CD14-positive monocyte (primary cell): Measurements from ENCODE around the gene MALAT1. TPM values are rescaled to one million over a fixed set of nuclear protein-coding genes. Genes with fewer than 3 reads are reported as not detected.

ENCODE experiments used
- DNase-seq, 3 donors: peaks; one replicate each; pipeline ENCODE4 v3.0.0-alpha.2; 2011 to 2022
- H2AFZ ChIP-seq: 2 replicates; pipeline ENCODE4 v1.6.0; 2012; ENCODE audit warnings: mild to moderate bottlenecking, low read depth, low read length, inconsistent platforms; ENCODE audit not compliant: insufficient read depth, poor library complexity, severe bottlenecking
- H3K27ac ChIP-seq, 2 donors: 1 replicate in 1 of 2; 2 replicates in 1 of 2; pipeline ENCODE4 v1.5.1; 2012 to 2013; ENCODE audit warnings: low read length in 2 of 2, control low read depth in 1 of 2, inconsistent platforms in 1 of 2, low read depth in 1 of 2, mild to moderate bottlenecking in 1 of 2
- H3K27me3 ChIP-seq, 2 donors: one replicate each; pipeline versions ENCODE4 v1.6.0 to v1.6.1; 2011 to 2013; ENCODE audit warnings: low read length in 2 of 2; ENCODE audit not compliant: control insufficient read depth in 2 of 2, insufficient read depth in 2 of 2
- H3K36me3 ChIP-seq, 2 donors: replicated peaks in 1 of 2; 1 replicate in 1 of 2; 2 replicates in 1 of 2; pipeline versions ENCODE4 v1.5.1 to v1.6.1; 2012 to 2013; ENCODE audit warnings: low read length in 2 of 2, control low read depth in 1 of 2, inconsistent platforms in 1 of 2, mild to moderate bottlenecking in 1 of 2; ENCODE audit not compliant: insufficient read depth in 2 of 2, control insufficient read depth in 1 of 2
- H3K4me1 ChIP-seq, 2 donors: 1 replicate in 1 of 2; 2 replicates in 1 of 2; pipeline versions ENCODE4 v1.5.1 to v1.6.1; 2012 to 2013; ENCODE audit warnings: low read length in 2 of 2, control low read depth in 1 of 2, inconsistent platforms in 1 of 2, mild to moderate bottlenecking in 1 of 2, moderate library complexity in 1 of 2; ENCODE audit not compliant: insufficient read depth in 2 of 2, control insufficient read depth in 1 of 2
- H3K4me2 ChIP-seq: replicated peaks from 2 replicates; pipeline ENCODE3; 2012; ENCODE audit warnings: low read length, moderate library complexity, mild to moderate bottlenecking; ENCODE audit not compliant: poor library complexity, severe bottlenecking; ENCODE audit errors: extremely low read depth
- H3K4me3 ChIP-seq, 3 experiments: fragments of 200-600 bp in 1 of 3; sonication (generic) in 1 of 3; replicated peaks in 1 of 3; 1 replicate in 2 of 3; 2 replicates in 1 of 3; pipeline ENCODE4 v1.5.1; 2011 to 2013; ENCODE audit warnings: low read length in 3 of 3, mild to moderate bottlenecking in 3 of 3, control low read depth in 2 of 3, low read depth in 2 of 3, inconsistent platforms in 1 of 3, moderate library complexity in 1 of 3
- H3K79me2 ChIP-seq: 2 replicates; pipeline ENCODE4 v1.6.0; 2012; ENCODE audit warnings: mild to moderate bottlenecking, control low read depth, inconsistent platforms, low read length, moderate library complexity; ENCODE audit not compliant: insufficient read depth
- H3K9ac ChIP-seq: 2 replicates; pipeline ENCODE4 v1.6.0; 2017; ENCODE audit warnings: low read length, mild to moderate bottlenecking; ENCODE audit not compliant: insufficient read depth, poor library complexity, severe bottlenecking
- H3K9me3 ChIP-seq, 2 donors: replicated peaks in 1 of 2; 1 replicate in 1 of 2; 2 replicates in 1 of 2; pipeline versions ENCODE4 v1.5.1 to v1.6.1; 2012 to 2013; ENCODE audit warnings: low read length in 2 of 2, control low read depth in 1 of 2; ENCODE audit not compliant: control insufficient read depth in 1 of 2, insufficient read depth in 1 of 2
- H4K20me1 ChIP-seq: 2 replicates; pipeline ENCODE4 v1.6.0; 2012; ENCODE audit warnings: mild to moderate bottlenecking, low read length, control low read depth, moderate library complexity; ENCODE audit not compliant: insufficient read depth
- H3K27ac Mint-ChIP-seq, 7 donors: one replicate each; pipeline ENCODE4 v1.8.0; 2020; ENCODE audit warnings: mild to moderate bottlenecking in 7 of 7, mixed read lengths in 7 of 7, moderate library complexity in 6 of 7, inconsistent platforms in 2 of 7
- H3K27me3 Mint-ChIP-seq, 3 donors: one replicate each; pipeline ENCODE4 v1.8.0; 2021 to 2022; ENCODE audit warnings: low read depth in 3 of 3, mild to moderate bottlenecking in 3 of 3, mixed read lengths in 3 of 3, moderate library complexity in 3 of 3, inconsistent platforms in 1 of 3
- H3K36me3 Mint-ChIP-seq, 2 donors: one replicate each; pipeline ENCODE4 v1.8.0; 2020; ENCODE audit warnings: mixed read lengths in 2 of 2, inconsistent platforms in 1 of 2, mild to moderate bottlenecking in 1 of 2
- H3K4me1 Mint-ChIP-seq: one replicate; pipeline ENCODE4 v1.8.0; 2020; ENCODE audit warnings: mild to moderate bottlenecking, mixed read lengths
- H3K4me3 Mint-ChIP-seq, 2 donors: one replicate each; pipeline ENCODE4 v1.8.0; 2020; ENCODE audit warnings: mild to moderate bottlenecking in 2 of 2, mixed read lengths in 2 of 2, moderate library complexity in 1 of 2
- H3K9me3 Mint-ChIP-seq, 7 donors: one replicate each; pipeline ENCODE4 v1.8.0; 2020 to 2022; ENCODE audit warnings: mixed read lengths in 7 of 7, mild to moderate bottlenecking in 6 of 7, moderate library complexity in 6 of 7, inconsistent platforms in 2 of 7
- WGBS: methylation state at CpG from one replicate; pipeline ENCODE4 v1.1.5; 2013; ENCODE audit warnings: missing lambda C conversion rate; ENCODE audit not compliant: insufficient coverage; 5-methylcytosine and 5-hydroxymethylcytosine counted together
- intact Hi-C, 2 donors: fragments of 100-400 bp; cut with micrococcal nuclease; formaldehyde crosslinking; loops; one replicate each; pipeline versions ENCODE4 v1.15.0 to v1.15.1; 2023
- polyA plus RNA-seq, 3 donors: library from polyadenylated mRNA; depleted of rRNA in 1 of 3; unstranded in 2 of 3; stranded (reverse) in 1 of 3; fragments of 300-500 nt in 2 of 3; fragments of >200 nt in 1 of 3; fragmentation: Illumina TruSeq in 2 of 3; gene quantifications; 1 replicate in 2 of 3; 2 replicates in 1 of 3; pipeline ENCODE4 v1.2.3, GENCODE V29; 2012 to 2021
- TF ChIP-seq, protein P1 (sequence below): fragments of 200-600 bp; IDR thresholded peaks from one replicate; pipeline ENCODE4 v1.8.0; 2022; ENCODE audit warnings: antibody characterized with exemption, mild to moderate bottlenecking

Gene MALAT1
- polyA plus RNA-seq, 3 donors, result 263 to 815 (median 554) TPM

GRCh38 chr11:65525546-65526480, 27.0 kb downstream of the MALAT1 start:
- H3K4me1 ChIP-seq, result peaks cover 38 to 44% of the 10 kb centered on the region in 2 donors
- peak overlapping the region; percentile 86 for H2AFZ ChIP-seq
- H3K27ac ChIP-seq, result peak overlapping the region; percentile 3 to 86
- Mint-ChIP-seq H3K4me3 (peak overlapping the region; percentile 82 to 89), H3K27ac (peak overlapping the region; percentile 73 to 90 (median 82)), H3K9me3 (no peaks in the 10 kb centered on the region), H3K4me1 (peaks cover 44% of the 10 kb centered on the region), H3K27me3 (peaks cover 0 to 2% (median 0%) of the 10 kb centered on the region in 3 donors), H3K36me3 (peaks cover 28 to 38% of the 10 kb centered on the region in 2 donors)
- peak overlapping the region; percentile 91 for H3K4me2 ChIP-seq
- peaks cover 27 to 45% of the 10 kb centered on the region in 2 donors for H3K36me3 ChIP-seq
- peak overlapping the region; percentile 96 for H3K9ac ChIP-seq
- H3K27me3 ChIP-seq, result no peaks in the 10 kb centered on the region
- TF ChIP-seq, protein P1, sequence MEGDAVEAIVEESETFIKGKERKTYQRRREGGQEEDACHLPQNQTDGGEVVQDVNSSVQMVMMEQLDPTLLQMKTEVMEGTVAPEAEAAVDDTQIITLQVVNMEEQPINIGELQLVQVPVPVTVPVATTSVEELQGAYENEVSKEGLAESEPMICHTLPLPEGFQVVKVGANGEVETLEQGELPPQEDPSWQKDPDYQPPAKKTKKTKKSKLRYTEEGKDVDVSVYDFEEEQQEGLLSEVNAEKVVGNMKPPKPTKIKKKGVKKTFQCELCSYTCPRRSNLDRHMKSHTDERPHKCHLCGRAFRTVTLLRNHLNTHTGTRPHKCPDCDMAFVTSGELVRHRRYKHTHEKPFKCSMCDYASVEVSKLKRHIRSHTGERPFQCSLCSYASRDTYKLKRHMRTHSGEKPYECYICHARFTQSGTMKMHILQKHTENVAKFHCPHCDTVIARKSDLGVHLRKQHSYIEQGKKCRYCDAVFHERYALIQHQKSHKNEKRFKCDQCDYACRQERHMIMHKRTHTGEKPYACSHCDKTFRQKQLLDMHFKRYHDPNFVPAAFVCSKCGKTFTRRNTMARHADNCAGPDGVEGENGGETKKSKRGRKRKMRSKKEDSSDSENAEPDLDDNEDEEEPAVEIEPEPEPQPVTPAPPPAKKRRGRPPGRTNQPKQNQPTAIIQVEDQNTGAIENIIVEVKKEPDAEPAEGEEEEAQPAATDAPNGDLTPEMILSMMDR, result no peak
- DNase-seq, result peak in 1 of 3 donors; percentile 8
- peaks cover 38% of the 10 kb centered on the region for H4K20me1 ChIP-seq
- peak overlapping the region; percentile 67 to 90 (median 75) for H3K4me3 ChIP-seq
- H3K79me2 ChIP-seq, result peaks cover 20% of the 10 kb centered on the region
- WGBS, result 48% methylated on average over 30 of the region's 31 CpGs
- intact Hi-C loops, result no loop called here
- H3K9me3 ChIP-seq, result no peaks in the 10 kb centered on the region

- TF ChIP-seq, protein P1, result no peak
- H3K27ac Mint-ChIP-seq, result peak overlapping the region in 1 of 7 donors; percentile 59
- Histone ChIP-seq H3K27ac (no peak overlapping the region), H3K27me3 (no peaks in the 10 kb centered on the region), H3K9ac (no peak overlapping the region), H3K4me2 (peak overlapping the region; percentile 91), H4K20me1 (peaks cover 45% of the 10 kb centered on the region), H3K36me3 (peaks cover 36 to 55% of the 10 kb centered on the region in 2 donors), H3K9me3 (no peaks in the 10 kb centered on the region), H3K4me3 (no peak overlapping the region), H3K4me1 (peaks cover 38 to 44% of the 10 kb centered on the region in 2 donors), H2AFZ (no peak overlapping the region), H3K79me2 (peaks cover 20% of the 10 kb centered on the region)
- intact Hi-C loops, result no loop called here
- peaks cover 0 to 2% (median 0%) of the 10 kb centered on the region in 3 donors for H3K27me3 Mint-ChIP-seq
- no peaks in the 10 kb centered on the region for H3K9me3 Mint-ChIP-seq
- DNase-seq, result peak in 1 of 3 donors; percentile 2
- 94% methylated on average over 8 of the region's 8 CpGs for WGBS
- peak overlapping the region in 1 of 2 donors; percentile 31 for H3K4me3 Mint-ChIP-seq
- H3K36me3 Mint-ChIP-seq, result peaks cover 37 to 47% of the 10 kb centered on the region in 2 donors
- H3K4me1 Mint-ChIP-seq, result peaks cover 42% of the 10 kb centered on the region
Measured at GRCh38 chr11:65526744-65527143, 27.9 kb downstream of the MALAT1 start.
